ENCODE measurements around the gene TVP23A. TPM values are rescaled to one million over a fixed set of nuclear protein-coding genes. Genes with fewer than 3 reads are reported as not detected.
"Not testable (repeated sequence)": the region's sequence is repeated elsewhere in the genome, so short reads cannot be mapped to it uniquely, and the experiment has no call there.

The TVP23A gene
- polyA plus RNA-seq, 5 donors = 5.5 to 7.9 (median 6.0) TPM

DNA sequence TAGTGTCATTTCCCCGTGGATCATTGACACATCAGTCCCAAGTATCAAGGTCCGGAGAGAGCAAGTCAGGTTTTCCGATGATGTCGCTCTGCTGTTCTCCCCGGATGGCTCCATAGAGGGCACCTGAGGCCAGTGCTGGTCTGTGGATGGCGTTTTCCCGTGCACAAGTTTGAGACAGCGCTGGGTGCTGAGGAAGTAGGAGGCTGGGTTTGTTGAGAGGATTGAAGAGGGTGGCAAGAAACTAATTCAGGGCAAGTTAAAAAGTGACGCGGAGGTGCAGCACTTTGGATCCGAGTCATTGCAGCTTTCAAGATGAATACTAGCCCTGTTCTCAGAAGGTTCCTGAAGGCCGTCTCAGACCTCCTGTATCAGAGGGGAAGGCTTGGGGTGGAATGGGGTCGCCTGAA, 67.3 kb downstream of the TVP23A start:
- no peak for DNase-seq

DNA sequence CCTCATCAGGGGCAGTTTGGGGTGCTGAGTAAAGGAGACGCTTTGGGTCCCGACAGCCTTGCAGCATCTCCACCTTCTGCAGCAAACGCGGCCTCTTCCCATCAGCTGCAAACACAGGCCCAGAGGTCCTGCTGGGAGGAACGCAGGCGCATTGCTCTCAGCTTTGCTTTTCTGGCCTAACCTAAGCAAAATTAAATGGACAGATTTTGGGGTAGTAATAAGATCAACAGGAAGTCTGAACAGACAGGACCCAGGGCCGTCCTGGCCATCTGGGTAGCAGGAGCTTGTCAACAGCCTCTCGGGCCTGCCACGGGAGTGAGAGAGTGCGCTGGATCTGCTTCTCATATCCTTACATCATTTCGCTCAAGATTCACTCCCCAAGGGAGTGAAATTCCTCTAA, 67.8 kb downstream of the TVP23A start:
- no peak for DNase-seq

- no peak for DNase-seq
Measured at GRCh38 chr16:10745841-10746240, 72.8 kb downstream of the TVP23A start.

DNA sequence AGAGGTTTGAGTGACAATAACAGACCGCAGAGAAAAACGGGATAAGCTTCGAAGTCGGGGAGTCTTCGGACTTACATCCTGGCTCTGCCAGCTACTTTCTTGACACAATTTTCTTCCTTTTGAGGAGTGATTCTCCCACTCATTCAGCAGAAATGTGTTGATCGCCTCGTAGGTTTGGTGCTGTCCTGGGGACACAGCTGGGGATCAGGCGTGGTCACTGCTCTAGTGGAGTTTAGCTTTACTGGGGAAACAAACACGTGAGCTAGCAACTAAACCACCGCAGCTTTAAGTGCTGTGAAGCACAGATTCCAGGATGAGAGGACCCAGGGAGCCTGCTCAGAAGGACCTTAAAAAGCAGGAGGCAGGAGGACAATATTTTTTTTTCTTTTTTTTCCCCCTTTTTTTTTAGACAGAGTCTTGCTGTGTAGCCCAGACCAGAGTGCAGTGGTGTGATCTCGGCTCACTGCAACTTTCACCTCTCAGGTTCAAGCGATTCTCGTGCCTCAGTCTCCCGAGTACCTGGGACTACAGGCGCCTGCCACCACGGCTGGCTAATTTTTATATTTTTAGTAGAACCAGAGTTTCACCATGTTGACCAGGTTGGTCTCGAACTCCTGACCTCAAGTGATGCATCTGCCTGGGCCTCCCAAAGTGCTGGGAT, 74.1 kb downstream of the TVP23A start:
- no peak for DNase-seq

DNA sequence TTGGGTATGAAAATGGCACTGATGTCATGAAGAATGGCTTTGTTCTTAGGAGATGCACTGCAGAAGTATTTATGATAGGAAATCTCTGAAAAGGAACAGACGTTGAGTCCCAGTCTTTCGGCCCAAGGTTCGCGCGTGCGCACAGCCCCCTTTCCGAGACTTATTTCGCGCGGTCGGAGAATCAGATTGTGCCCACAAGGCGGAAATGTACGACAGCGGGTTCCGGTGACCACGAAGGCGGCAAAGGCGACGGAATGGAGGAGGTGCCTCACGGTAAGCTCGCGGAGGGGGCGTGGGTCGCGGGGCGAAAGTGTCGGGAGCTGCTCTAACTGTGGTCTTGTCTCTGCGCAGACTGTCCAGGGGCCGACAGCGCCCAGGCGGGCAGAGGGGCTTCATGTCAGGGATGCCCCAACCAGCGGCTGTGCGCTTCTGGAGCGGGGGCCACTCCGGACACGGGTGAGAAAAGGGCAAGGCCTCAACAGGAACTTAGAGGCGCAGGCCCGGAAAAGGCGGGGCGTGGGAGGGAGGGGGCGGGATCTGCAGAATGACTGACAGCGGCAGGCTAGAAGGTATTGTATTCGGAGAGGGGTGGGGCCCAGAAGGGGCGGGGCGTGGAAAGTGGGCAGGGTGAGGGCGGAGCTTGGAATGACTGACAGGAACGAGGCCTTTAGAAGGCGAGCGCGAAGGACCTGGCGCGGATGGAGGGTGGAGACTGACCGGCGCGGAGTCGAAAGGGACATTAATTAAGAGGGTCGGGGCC, 74.8 kb downstream of the TVP23A start, which contains the start of gene NUBP1:
Gene NUBP1, plus strand, starts transcription at position 233 of the 760 bp plus-strand sequence. Its CDS starts 22 bp downstream, at position 255.
- DNase-seq = peak; percentile 99 to 100

GRCh38 chr16:10743227-10743609, 75.4 kb downstream of the TVP23A start:
- no peak for DNase-seq

DNA sequence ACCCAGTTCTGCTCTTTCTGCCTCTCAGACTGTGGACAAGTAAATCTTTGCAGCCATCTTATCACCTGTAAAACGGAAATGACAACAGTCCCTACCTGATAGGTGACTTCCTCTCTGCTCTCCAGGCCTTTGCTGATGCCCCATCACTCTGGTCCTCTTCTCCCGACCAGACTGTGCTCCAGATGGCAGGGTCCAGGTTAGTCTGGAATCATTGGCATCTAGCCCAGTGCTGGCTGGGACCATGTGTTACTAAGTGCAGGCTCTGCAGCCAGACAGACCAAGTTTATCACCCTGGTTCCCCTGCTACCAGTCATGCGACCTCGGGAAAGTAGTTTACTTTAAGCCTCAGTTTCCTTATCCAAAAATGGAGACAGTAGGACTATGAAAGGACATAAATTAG, 76.8 kb downstream of the TVP23A start:
- no peak for DNase-seq

DNA sequence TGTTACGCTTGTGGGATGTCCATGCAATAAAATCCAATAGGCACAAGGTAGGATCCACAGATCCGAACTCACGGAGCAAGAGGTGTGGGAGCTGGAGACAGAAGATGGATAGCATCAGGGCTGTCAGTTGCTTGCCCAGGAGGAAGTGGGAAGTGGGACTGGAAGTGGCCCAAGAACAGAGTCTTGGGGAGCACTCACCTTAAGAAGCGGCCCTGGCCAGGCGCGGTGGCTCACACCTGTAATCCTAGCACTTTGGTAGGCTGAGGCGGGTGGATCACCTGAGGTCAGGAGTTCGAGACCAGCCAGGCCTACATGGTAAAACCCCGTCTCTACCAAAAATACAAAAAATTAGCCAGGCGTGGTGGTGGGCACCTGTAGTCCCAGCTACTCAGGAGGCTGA, 77.3 kb downstream of the TVP23A start:
- DNase-seq = not testable (repeated sequence)

GRCh38 chr16:10740845-10741208, 77.8 kb downstream of the TVP23A start:
- DNase-seq = no peak

DNA sequence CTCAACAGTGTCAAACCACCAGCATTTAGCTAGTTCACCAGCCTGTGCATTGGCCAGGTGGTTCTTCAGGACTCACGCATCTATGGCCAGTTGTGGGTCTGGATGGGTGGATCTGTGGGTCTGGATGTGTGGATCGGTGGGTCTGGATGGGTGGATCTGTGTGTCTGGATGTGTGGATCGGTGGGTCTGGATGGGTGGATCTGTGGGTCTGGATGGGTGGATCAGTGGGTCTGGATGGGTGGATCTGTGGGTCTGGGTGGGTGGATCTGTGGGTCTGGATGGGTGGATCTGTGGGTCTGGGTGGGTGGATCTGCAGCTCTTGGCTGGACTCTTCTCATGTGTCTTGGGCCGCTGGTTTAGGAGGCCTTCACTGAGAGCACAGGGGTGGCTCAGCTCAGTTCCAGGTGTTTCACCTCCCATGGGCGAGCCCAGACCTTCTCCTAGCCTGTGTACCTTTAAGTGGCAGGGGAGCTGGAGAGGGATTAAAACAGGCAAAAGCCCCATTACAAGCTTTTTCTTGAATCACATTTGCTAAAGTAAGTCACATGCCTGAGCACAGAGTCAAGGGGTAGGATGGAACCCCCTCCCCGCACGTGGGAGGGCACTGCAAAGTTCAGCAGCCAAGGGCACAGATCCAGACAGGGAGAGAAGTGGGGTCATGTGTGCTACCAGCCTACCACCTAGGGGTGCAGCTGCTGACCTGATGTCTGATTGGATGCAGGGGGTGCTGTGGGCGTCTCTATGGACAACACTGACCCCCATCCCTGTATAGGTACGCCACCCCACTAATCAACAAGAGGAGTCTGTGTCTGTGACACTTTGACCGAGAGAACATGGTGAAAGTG, 78.4 kb downstream of the TVP23A start:
- DNase-seq = no peak

- DNase-seq = no peak
Measured at GRCh38 chr16:10738231-10739077, 80.1 kb downstream of the TVP23A start.

DNA sequence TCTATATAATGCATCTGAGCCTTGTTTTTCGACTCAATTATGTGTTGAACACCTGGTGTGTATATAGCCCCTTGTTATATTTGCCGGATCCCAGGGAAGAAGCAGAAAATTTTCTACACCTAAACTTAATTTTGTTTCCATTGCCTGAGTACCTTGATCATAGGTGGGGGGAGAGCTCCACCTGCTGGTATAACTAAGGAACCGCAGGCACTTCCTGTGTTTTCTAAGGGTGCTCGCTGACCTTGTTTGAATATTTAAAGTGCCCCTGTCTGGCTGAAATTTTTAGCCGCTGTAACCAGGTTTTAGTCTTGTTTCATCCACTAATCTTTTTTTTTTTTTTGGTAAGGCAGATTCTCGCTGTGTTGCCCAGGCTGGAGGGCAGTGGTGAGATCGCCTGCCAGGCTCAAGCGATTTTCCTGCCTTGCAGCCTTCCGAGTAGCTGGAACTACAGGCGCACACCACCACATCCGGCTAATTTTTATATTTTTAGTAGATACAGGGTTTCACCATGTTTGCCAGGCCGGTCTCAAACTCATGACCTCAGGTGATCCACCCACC, 81.4 kb downstream of the TVP23A start:
- peak; percentile 61 to 69 for DNase-seq

DNA sequence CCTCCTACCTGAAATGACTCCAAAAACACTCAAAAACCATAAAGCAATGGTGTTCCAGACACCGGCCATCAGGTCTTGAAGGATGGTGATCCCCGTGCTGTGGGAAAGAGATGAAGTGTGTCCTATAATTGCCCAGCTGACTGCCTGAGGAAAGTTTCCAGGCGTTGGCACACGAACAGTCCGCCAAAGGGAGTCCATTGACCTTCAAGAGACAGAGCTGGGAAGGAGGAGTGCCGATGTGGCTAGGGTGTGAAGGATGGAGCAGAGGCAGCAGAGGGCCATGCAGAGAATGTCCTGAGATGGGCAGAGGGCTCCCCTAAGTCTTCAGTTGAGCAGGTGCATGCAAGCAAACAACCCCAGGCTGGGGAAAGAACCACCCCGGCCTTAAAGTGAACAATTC, 86.8 kb downstream of the TVP23A start:
- no peak for DNase-seq

DNA sequence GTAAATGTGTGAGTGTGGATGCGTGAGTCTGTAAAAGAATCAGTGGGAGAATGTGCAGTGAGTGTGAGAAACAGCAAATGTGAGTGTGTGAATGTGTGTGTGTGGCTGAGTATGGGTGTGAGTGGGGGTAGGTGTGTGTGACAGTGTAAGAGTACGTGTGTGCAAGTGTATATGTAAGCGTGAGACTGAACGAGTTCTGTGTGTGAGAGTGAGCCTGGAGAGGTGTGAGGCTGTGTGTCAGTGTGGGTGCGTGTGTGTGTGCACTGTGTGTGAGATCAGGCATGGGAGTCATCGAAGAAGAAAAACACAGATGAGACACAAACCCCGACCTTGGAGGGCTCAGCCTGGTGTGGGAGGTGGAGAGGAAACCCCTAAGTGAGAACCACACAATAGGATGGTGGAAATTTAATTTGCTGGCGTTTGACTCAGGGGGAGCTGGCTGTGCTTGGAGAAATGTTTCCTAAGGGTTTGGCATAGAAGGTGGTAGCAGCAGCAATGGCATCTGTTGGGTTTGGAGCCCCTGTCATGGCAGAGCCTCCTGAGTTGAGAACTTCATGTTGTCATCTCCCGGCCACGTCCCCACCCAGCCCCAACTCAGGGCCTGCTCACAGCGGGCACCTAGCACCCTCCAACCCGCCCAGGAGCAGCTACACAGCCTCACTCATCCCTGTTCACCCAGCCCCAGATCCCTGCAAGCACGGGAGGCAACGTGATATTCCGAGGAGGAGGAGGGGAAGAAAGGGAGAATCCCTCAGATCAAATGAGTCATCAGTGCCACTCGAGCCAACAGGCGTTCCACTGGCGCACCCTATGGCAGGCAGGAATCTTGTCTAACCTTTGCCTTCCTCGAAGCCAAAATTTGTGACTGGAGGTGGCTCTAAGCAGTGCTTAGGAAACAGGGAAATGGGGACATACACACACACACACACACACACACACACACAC, 89.2 kb downstream of the TVP23A start:
- DNase-seq = no peak

- DNase-seq = no peak
Measured at GRCh38 chr16:10728003-10728887, 90.3 kb downstream of the TVP23A start.
